HepG2 (cell line): ENCODE results near the gene PRDX4. TPM values are rescaled to one million over a fixed set of nuclear protein-coding genes. Genes with fewer than 3 reads are reported as not detected.

Experiments used
- CBX1 ChIP-seq: IDR thresholded peaks from one replicate; pipeline ENCODE4 v1.6.1; 2016; ENCODE audit warnings: antibody characterized with exemption, low read depth
- CREM ChIP-seq, 2 experiments: sonication (generic) in 1 of 2; formaldehyde crosslinking in 1 of 2; IDR thresholded peaks; 2 replicates each; pipeline versions ENCODE4 v1.4.0 to v1.6.1; 2016 to 2020; ENCODE audit warnings: antibody characterized with exemption in 1 of 2, mild to moderate bottlenecking in 1 of 2, missing genetic modification reagents in 1 of 2
- HNRNPK ChIP-seq: fragments of 200-400 bp; formaldehyde crosslinking; IDR thresholded peaks from 2 replicates; pipeline ENCODE4 v1.6.1; 2018; ENCODE audit warnings: low read length, low read depth, moderate library complexity, mild to moderate bottlenecking; ENCODE audit not compliant: poor library complexity, severe bottlenecking
- NFKBIZ ChIP-seq: IDR thresholded peaks from 2 replicates; pipeline ENCODE4 v1.6.1; 2018; ENCODE audit warnings: missing genetic modification reagents, missing compliant biosample characterization
- PTBP1 ChIP-seq: fragments of 200-400 bp; formaldehyde crosslinking; IDR thresholded peaks from 2 replicates; pipeline ENCODE4 v1.6.1; 2018; ENCODE audit warnings: low read length, low read depth; ENCODE audit not compliant: poor library complexity, severe bottlenecking
- RXRB ChIP-seq: IDR thresholded peaks from 2 replicates; pipeline ENCODE4 v1.6.1; 2016; ENCODE audit warnings: borderline replicate concordance, missing genetic modification reagents, missing compliant biosample characterization
- SALL2 ChIP-seq: sonication (generic); formaldehyde crosslinking; IDR thresholded peaks from 2 replicates; pipeline ENCODE4 v1.8.1; 2023; ENCODE audit warnings: mild to moderate bottlenecking, missing genetic modification reagents, inconsistent platforms
- TEAD2 ChIP-seq: sonication (generic); formaldehyde crosslinking; IDR thresholded peaks from 2 replicates; pipeline ENCODE4 v1.9.0; 2021; ENCODE audit warnings: missing genetic modification reagents
- ZNF232 ChIP-seq: sonication (generic); formaldehyde crosslinking; IDR thresholded peaks from 2 replicates; pipeline ENCODE4 v1.4.0; 2020; ENCODE audit warnings: missing genetic modification reagents, borderline replicate concordance
- ZNF296 ChIP-seq: sonication (generic); formaldehyde crosslinking; conservative IDR thresholded peaks from 2 replicates; pipeline ENCODE4 v1.5.0; 2020; ENCODE audit warnings: mild to moderate bottlenecking, missing genetic modification reagents
- ZNF331 ChIP-seq: sonication (generic); formaldehyde crosslinking; IDR thresholded peaks from 2 replicates; pipeline ENCODE4 v1.4.0; 2020; ENCODE audit warnings: missing genetic modification reagents
- ZNF543 ChIP-seq: sonication (generic); formaldehyde crosslinking; IDR thresholded peaks from 2 replicates; pipeline ENCODE4 v1.4.0; 2020; ENCODE audit warnings: mild to moderate bottlenecking, missing genetic modification reagents
- ZNF746 ChIP-seq: sonication (generic); formaldehyde crosslinking; IDR thresholded peaks from 2 replicates; pipeline ENCODE4 v1.8.0; 2022; ENCODE audit warnings: mild to moderate bottlenecking, missing genetic modification reagents
- ZNF780A ChIP-seq: sonication (generic); formaldehyde crosslinking; IDR thresholded peaks from 2 replicates; pipeline ENCODE4 v1.8.0; 2022; ENCODE audit warnings: mild to moderate bottlenecking, missing genetic modification reagents, moderate library complexity
- ZSCAN21 ChIP-seq: sonication (generic); formaldehyde crosslinking; IDR thresholded peaks from 2 replicates; pipeline ENCODE4 v1.8.0; 2022; ENCODE audit warnings: mild to moderate bottlenecking, missing genetic modification reagents, moderate library complexity, borderline replicate concordance
- ZSCAN22 ChIP-seq: sonication (generic); formaldehyde crosslinking; IDR thresholded peaks from 2 replicates; pipeline ENCODE4 v1.4.0; 2020; ENCODE audit warnings: mild to moderate bottlenecking, missing genetic modification reagents
- polyA plus RNA-seq, 8 experiments: library from polyadenylated mRNA; depleted of rRNA in 3 of 8; stranded (reverse) in 7 of 8; unstranded in 1 of 8; fragments of >200 nt; fragmentation: Illumina TruSeq in 4 of 8; extraction: Trizol in 4 of 8; gene quantifications; 2 replicates each; pipeline versions ENCODE4 v1.2.1 to v1.2.3, GENCODE V29; 2011 to 2016; ENCODE audit warnings: low read depth in 4 of 8, missing spikeins in 1 of 8, mixed read lengths in 1 of 8; ENCODE audit not compliant: insufficient read depth in 1 of 8
- total RNA-seq, 5 experiments: library from RNA; depleted of rRNA; stranded (reverse); fragments of >200 nt; fragmentation: Illumina TruSeq; extraction: Trizol; gene quantifications; 2 replicates each; pipeline ENCODE4 v1.2.3, GENCODE V29; 2016; ENCODE audit warnings: low read depth in 1 of 5
- TF ChIP-seq, protein P1 (sequence below): sonication (generic); formaldehyde crosslinking; IDR thresholded peaks from 2 replicates; pipeline ENCODE4 v1.4.0; 2020; ENCODE audit warnings: missing genetic modification reagents, mild to moderate bottlenecking, borderline replicate concordance
- TF ChIP-seq, protein P2 (sequence below): sonication (generic); formaldehyde crosslinking; IDR thresholded peaks from 2 replicates; pipeline ENCODE4 v1.4.0; 2020; ENCODE audit warnings: missing genetic modification reagents, borderline replicate concordance
- TF ChIP-seq, protein P3 (sequence below): sonication (generic); formaldehyde crosslinking; IDR thresholded peaks from 2 replicates; pipeline ENCODE4 v1.8.0; 2022; ENCODE audit warnings: mild to moderate bottlenecking, missing genetic modification reagents; ENCODE audit not compliant: insufficient replicate concordance

Gene PRDX4
- total and polyA plus RNA-seq, 2 of the 13 experiments (the other 11 are each of a cell fraction or from before 2014, with no cell fraction given) = 217 to 252 TPM

DNA sequence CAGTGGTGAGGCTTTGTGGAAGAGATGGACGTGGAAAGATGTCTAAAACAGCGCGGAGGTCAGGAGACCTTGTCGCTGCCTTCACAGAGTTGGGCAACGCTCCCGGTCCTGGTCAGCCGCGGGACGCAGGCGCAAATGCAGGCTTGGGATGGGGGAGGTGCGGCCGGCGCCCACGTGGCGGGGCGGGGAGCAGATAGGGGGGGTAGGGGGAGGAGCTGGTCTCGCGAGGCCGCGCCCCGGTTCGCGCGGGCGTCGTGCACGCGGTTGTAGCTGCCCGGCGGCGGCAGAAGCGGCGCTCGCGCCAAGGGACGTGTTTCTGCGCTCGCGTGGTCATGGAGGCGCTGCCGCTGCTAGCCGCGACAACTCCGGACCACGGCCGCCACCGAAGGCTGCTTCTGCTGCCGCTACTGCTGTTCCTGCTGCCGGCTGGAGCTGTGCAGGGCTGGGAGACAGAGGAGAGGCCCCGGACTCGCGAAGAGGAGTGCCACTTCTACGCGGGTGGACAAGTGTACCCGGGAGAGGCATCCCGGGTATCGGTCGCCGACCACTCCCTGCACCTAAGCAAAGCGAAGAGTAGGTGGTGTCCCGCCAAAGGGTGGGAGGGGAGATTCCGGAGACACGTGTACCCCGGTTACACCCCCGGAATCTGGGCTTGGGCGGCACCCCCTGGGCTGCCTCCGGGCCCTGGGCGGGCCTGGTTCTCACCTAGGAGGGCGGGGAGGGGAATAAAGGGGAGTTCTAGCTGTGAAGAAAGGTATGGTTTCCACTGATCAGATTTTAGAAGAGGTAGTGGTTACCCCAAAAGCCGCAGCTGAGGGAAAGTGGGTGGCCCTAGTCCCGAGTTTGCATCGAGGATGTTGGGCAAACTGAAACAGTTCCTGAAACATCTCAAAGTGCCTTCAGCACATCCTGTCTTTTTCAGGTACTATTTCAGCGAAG lies at the start of gene PRDX4 (continued):
- TF ChIP-seq ZNF232 (CRISPR knock-in tag) = 0 out of 2 replicates have a peak, but pooled peaks have one; percentile 58
- TF ChIP-seq, protein P1, sequence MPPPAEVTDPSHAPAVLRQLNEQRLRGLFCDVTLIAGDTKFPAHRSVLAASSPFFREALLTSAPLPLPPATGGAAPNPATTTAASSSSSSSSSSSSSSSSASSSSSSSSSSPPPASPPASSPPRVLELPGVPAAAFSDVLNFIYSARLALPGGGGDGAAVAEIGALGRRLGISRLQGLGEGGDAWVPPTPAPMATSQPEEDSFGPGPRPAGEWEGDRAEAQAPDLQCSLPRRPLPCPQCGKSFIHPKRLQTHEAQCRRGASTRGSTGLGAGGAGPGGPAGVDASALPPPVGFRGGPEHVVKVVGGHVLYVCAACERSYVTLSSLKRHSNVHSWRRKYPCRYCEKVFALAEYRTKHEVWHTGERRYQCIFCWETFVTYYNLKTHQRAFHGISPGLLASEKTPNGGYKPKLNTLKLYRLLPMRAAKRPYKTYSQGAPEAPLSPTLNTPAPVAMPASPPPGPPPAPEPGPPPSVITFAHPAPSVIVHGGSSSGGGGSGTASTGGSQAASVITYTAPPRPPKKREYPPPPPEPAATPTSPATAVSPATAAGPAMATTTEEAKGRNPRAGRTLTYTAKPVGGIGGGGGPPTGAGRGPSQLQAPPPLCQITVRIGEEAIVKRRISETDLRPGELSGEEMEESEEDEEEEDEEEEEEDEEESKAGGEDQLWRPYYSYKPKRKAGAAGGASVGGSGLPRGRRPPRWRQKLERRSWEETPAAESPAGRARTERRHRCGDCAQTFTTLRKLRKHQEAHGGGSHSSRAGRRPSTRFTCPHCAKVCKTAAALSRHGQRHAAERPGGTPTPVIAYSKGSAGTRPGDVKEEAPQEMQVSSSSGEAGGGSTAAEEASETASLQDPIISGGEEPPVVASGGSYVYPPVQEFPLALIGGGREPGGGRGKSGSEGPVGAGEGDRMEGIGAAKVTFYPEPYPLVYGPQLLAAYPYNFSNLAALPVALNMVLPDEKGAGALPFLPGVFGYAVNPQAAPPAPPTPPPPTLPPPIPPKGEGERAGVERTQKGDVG = no peak
- TF ChIP-seq HNRNPK = peak; percentile 21
- TF ChIP-seq ZNF296 (CRISPR knock-in tag) = no peak
- TF ChIP-seq ZSCAN22 (CRISPR knock-in tag) = no peak
- TF ChIP-seq ZNF746 (CRISPR knock-in tag) = no peak
- peak; percentile 52; the same call in 1 of the 2 replicates for TF ChIP-seq ZNF331
- TF ChIP-seq SALL2 (CRISPR knock-in tag) = 0 out of 2 replicates have a peak, but pooled peaks have one; percentile 42
- TF ChIP-seq ZNF780A = 0 out of 2 replicates have a peak, but pooled peaks have one; percentile 64
- TF ChIP-seq CREM (IDR thresholded peaks at IDR 0.05) = no peak
- TF ChIP-seq CREM (CRISPR knock-in tag; IDR thresholded peaks at IDR 0.05) = no peak
- peak; percentile 67; the same call in 1 of the 2 replicates for TF ChIP-seq ZSCAN21 (CRISPR knock-in tag)
- peak; percentile 57 for TF ChIP-seq CBX1
- TF ChIP-seq, protein P2, sequence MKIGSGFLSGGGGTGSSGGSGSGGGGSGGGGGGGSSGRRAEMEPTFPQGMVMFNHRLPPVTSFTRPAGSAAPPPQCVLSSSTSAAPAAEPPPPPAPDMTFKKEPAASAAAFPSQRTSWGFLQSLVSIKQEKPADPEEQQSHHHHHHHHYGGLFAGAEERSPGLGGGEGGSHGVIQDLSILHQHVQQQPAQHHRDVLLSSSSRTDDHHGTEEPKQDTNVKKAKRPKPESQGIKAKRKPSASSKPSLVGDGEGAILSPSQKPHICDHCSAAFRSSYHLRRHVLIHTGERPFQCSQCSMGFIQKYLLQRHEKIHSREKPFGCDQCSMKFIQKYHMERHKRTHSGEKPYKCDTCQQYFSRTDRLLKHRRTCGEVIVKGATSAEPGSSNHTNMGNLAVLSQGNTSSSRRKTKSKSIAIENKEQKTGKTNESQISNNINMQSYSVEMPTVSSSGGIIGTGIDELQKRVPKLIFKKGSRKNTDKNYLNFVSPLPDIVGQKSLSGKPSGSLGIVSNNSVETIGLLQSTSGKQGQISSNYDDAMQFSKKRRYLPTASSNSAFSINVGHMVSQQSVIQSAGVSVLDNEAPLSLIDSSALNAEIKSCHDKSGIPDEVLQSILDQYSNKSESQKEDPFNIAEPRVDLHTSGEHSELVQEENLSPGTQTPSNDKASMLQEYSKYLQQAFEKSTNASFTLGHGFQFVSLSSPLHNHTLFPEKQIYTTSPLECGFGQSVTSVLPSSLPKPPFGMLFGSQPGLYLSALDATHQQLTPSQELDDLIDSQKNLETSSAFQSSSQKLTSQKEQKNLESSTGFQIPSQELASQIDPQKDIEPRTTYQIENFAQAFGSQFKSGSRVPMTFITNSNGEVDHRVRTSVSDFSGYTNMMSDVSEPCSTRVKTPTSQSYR (CRISPR knock-in tag) = peak; percentile 97
- 0 out of 2 replicates have a peak, but pooled peaks have one; percentile 48 for TF ChIP-seq TEAD2 (CRISPR knock-in tag)
- 0 out of 2 replicates have a peak, but pooled peaks have one; percentile 51 for TF ChIP-seq ZNF543 (CRISPR knock-in tag)
- TF ChIP-seq PTBP1 = no peak
- 0 out of 2 replicates have a peak, but pooled peaks have one; percentile 39 for TF ChIP-seq NFKBIZ (CRISPR knock-in tag)
- TF ChIP-seq, protein P3, sequence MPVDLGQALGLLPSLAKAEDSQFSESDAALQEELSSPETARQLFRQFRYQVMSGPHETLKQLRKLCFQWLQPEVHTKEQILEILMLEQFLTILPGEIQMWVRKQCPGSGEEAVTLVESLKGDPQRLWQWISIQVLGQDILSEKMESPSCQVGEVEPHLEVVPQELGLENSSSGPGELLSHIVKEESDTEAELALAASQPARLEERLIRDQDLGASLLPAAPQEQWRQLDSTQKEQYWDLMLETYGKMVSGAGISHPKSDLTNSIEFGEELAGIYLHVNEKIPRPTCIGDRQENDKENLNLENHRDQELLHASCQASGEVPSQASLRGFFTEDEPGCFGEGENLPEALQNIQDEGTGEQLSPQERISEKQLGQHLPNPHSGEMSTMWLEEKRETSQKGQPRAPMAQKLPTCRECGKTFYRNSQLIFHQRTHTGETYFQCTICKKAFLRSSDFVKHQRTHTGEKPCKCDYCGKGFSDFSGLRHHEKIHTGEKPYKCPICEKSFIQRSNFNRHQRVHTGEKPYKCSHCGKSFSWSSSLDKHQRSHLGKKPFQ = peak; percentile 55
- TF ChIP-seq RXRB = 0 out of 2 replicates have a peak, but pooled peaks have one; percentile 18
